Activated CD4-positive, alpha-beta T cell treated with anti-CD3 and anti-CD28 coated beads, Interleukin-2, Interleukin-6, amounts not matched to agents 100 ng/mL and 50 ng/mL, durations not matched to agents 16 hours and 8 hours (primary cell): ENCODE results near the gene LPO.
A peak's percentile ranks its signal among the peaks of the same experiment; 100 is the strongest.

ENCODE experiments used
- DNase-seq: peaks from one replicate; pipeline ENCODE4 v3.0.0-alpha.2; 2020

The LPO gene

GRCh38 chr17:58238147-58238634 lies at the start of gene LPO:
LPO (plus strand) TSS chr17:58238584; CDS start chr17:58242980, 4,396 bp downstream.
- no peak for DNase-seq

- DNase-seq: no peak
These were observed 48.8 kb upstream of the LPO start for GRCh38 chr17:58189436-58190146.

- DNase-seq: no peak
These were observed 47.0 kb upstream of the LPO start for GRCh38 chr17:58191241-58191896.

- DNase-seq: no peak
These were observed 45.8 kb upstream of the LPO start, which contains the start of gene EPX for GRCh38 chr17:58192612-58193011. EPX (plus strand) TSS chr17:58192726; CDS start chr17:58192847, 121 bp downstream.

GRCh38 chr17:58193641-58194255 lies 44.6 kb upstream of the LPO start:
- DNase-seq: no peak

- no peak for DNase-seq
These were observed 42.8 kb upstream of the LPO start for GRCh38 chr17:58195518-58196123.

- DNase-seq: no peak
These were observed 41.8 kb upstream of the LPO start for GRCh38 chr17:58196610-58197009.

- peak; percentile 70 for DNase-seq
These were observed 38.3 kb upstream of the LPO start for GRCh38 chr17:58200024-58200633.

- DNase-seq: no peak
These were observed 35.5 kb upstream of the LPO start for GRCh38 chr17:58202859-58203258.

GRCh38 chr17:58204796-58205195 lies 33.6 kb upstream of the LPO start:
- no peak for DNase-seq

- no peak for DNase-seq
These were observed 32.4 kb upstream of the LPO start for GRCh38 chr17:58205936-58206335.

- DNase-seq: no peak
These were observed 30.9 kb upstream of the LPO start for GRCh38 chr17:58207451-58207850.

- no peak for DNase-seq
These were observed 30.0 kb upstream of the LPO start for GRCh38 chr17:58208344-58208743.

- DNase-seq: no peak
These were observed 27.5 kb upstream of the LPO start for GRCh38 chr17:58210922-58211321.

- no peak for DNase-seq
These were observed 22.7 kb upstream of the LPO start for GRCh38 chr17:58215685-58216084.

GRCh38 chr17:58217766-58218165 lies 20.6 kb upstream of the LPO start:
- DNase-seq: no peak

GRCh38 chr17:58219007-58219788 lies 19.2 kb upstream of the LPO start, which contains the start of gene MKS1:
MKS1 (minus strand) TSS chr17:58219255; CDS start chr17:58219230, 25 bp downstream.
- DNase-seq: peak; percentile 97

GRCh38 chr17:58219789-58220183 lies 18.6 kb upstream of the LPO start:
- no peak for DNase-seq

- DNase-seq: no peak
These were observed 14.1 kb upstream of the LPO start for GRCh38 chr17:58224315-58224714.

GRCh38 chr17:58227733-58228132 lies 10.7 kb upstream of the LPO start:
- no peak for DNase-seq

- DNase-seq: no peak
These were observed 9.7 kb upstream of the LPO start for GRCh38 chr17:58228679-58229078.

GRCh38 chr17:58229384-58229783 lies 9.0 kb upstream of the LPO start:
- no peak for DNase-seq
